Subcutaneous adipose tissue (tissue), 4 donors: ENCODE results near the gene PCNX2. TPM values are rescaled to one million over a fixed set of nuclear protein-coding genes. Genes with fewer than 3 reads are reported as not detected.

Experiments used
- total RNA-seq, 4 donors: library from RNA; depleted of rRNA; stranded (reverse); fragments of >200 nt; gene quantifications; one replicate each; pipeline ENCODE4 v1.1.0, GENCODE V29; 2016
- TF ChIP-seq, protein P1 (sequence below): fragments of 450-650 bp; IDR thresholded peaks from one replicate; pipeline ENCODE4 v1.5.1; 2016; ENCODE audit warnings: low read depth, mild to moderate bottlenecking, control low read depth, antibody characterized with exemption, moderate library complexity

The PCNX2 gene
- total RNA-seq, 4 donors from 2014 or later, result 13.0 to 33.1 (median 18.4) TPM

DNA sequence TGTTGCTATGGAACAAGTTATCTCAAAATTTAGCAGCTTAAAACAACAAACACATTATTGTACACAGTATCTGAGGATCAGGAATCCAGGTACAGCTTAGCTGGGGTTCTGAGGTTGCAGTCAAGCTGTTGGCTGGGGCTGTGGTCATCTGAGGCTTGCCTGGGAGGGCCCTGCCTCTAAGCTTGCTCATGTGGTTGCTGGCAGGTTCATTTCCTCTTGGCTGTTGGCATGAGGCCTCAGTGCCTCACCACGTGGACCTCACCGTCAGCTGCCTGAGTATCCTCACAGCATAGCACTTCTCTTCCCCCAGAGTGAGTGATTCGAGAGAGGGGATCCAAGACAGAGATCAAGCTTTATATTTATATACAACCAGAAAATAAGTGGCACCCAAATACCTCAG is 326.6 kb downstream of the PCNX2 start:
- TF ChIP-seq, protein P1, sequence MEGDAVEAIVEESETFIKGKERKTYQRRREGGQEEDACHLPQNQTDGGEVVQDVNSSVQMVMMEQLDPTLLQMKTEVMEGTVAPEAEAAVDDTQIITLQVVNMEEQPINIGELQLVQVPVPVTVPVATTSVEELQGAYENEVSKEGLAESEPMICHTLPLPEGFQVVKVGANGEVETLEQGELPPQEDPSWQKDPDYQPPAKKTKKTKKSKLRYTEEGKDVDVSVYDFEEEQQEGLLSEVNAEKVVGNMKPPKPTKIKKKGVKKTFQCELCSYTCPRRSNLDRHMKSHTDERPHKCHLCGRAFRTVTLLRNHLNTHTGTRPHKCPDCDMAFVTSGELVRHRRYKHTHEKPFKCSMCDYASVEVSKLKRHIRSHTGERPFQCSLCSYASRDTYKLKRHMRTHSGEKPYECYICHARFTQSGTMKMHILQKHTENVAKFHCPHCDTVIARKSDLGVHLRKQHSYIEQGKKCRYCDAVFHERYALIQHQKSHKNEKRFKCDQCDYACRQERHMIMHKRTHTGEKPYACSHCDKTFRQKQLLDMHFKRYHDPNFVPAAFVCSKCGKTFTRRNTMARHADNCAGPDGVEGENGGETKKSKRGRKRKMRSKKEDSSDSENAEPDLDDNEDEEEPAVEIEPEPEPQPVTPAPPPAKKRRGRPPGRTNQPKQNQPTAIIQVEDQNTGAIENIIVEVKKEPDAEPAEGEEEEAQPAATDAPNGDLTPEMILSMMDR, result no peak

- TF ChIP-seq, protein P1, result no peak
Measured at GRCh38 chr1:232968391-232968790, 327.1 kb downstream of the PCNX2 start.

GRCh38 chr1:232966663-232967062 is 328.9 kb downstream of the PCNX2 start:
- TF ChIP-seq, protein P1, result no peak

DNA sequence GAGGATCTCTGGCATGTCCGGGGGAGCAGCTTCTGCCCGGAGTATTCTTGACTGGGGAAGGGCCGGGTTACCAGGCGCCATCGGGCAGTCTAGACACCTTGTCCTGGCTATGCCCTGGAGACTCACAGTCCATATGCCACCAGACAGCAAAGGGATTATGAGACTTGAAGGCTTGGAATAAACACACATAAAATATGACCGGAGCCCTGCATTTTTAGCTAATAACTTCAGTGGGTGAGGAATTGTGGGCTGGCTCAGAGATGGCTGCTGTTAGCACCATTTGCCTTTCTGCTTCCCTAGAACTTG is 329.7 kb downstream of the PCNX2 start:
- TF ChIP-seq, protein P1, result no peak

DNA sequence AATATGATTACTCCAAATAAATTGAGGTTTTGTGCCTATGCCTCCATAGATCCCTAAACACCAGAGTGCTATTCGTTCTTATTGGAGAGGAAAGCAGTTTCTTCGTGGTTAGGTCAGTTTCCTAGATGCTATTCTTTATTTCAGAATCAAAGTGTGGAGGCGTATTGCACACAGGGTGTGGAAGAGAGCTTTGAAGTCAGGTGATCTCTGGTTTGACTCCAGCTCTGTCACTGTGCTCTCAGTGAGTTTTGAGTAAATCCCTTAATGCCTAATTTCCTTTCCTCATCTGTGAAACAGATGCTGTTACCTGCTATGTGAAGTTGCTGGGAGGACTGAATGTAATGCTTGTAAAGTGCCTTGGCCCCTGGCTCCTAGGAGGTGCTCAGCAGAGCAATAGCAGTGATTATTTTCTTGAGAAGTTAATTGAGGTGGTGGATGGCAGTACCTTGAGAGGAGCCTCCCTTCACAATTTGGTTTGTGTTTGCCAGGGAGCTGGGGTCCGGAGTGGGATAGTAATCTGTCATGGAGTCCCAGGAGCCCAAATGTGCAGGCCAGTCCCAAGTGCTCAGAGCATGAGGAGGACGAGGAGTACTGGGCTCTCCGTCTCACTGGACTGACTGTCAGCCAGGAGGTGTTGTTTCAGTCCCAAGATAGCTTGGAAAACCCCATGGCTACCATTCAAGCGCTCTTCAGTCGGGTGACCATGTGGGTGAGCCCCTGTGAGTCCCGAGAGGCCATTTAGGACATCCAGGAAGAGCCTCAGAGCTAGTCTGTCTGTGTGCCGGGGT is 330.2 kb downstream of the PCNX2 start:
- TF ChIP-seq, protein P1, result no peak

GRCh38 chr1:232964601-232965000 is 330.9 kb downstream of the PCNX2 start:
- TF ChIP-seq, protein P1, result no peak

GRCh38 chr1:232962761-232963745 is 332.5 kb downstream of the PCNX2 start:
- TF ChIP-seq, protein P1, result no peak
